ENCODE measurements around the gene CYP4A22.
"Not testable (repeated sequence)": the region's sequence is repeated elsewhere in the genome, so short reads cannot be mapped to it uniquely, and the experiment has no call there.

CYP4A22 gene

GRCh38 chr1:47195981-47196380 lies 58.7 kb downstream of the CYP4A22 start:
- not testable (repeated sequence) for DNase-seq (ENCODE audit: low read depth, low spot score); H3K4me3 ChIP-seq (ENCODE audit: low read length)

DNA sequence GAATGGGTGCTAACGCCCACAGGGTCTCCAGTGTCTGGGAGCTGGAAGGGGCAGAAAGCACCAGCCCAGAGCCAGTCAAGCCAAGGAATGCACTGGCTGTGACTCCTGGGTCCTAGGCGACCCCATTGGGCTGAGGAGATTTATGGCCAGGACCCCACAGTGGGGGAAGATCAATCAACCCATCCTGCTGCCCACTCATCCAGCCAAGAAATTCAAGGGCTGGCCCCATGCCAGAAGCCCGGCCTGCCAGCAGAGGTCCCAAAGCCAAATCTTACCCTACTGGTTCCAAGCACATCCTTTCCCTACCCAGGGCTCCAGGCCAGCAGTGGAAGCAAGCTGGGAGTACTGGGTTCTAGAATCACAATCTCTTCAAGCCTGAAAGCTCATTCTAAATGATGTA lies 59.4 kb downstream of the CYP4A22 start:
- H3K4me3 ChIP-seq (ENCODE audit: low read length): no peak overlapping the region
- no peak for DNase-seq (ENCODE audit: low read depth, low spot score)

DNA sequence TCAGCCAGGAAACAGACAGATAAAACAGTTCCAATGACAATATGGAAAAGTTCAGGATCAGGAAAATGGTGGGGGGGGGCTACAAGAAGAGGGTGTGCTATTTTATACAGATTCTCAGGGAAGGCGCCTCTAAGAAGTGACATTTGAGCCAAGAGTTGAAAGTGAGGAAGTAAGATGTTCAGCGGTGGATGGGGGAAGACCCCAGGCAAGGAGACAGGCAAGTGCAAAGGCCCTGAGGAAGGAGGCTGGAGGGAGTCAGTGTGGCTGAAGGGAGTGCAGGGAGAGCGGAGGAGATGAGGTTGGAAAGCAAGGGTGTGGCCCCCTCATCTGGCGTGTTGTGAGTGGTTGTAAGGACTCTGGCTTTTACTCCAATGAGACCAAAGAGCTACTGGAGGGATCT lies 61.0 kb downstream of the CYP4A22 start:
- no peak overlapping the region for H3K4me3 ChIP-seq (ENCODE audit: low read length)
- no peak for DNase-seq (ENCODE audit: low read depth, low spot score)
